NT2/D1 (cell line): ENCODE results near the gene LRRFIP1.

Source experiments
- DNase-seq: peaks from one replicate; pipeline ENCODE4 v3.0.0-alpha.2; 2011; ENCODE audit warnings: low read depth, low spot score
- H3K27me3 ChIP-seq: 2 replicates; pipeline ENCODE4 v1.6.0; 2011; ENCODE audit warnings: mild to moderate bottlenecking; ENCODE audit not compliant: insufficient read length, insufficient read depth
- H3K36me3 ChIP-seq: 2 replicates; pipeline ENCODE4 v1.6.1; 2011; ENCODE audit warnings: mild to moderate bottlenecking, low read length, mixed read lengths; ENCODE audit not compliant: insufficient read depth, insufficient read length
- H3K4me1 ChIP-seq: 2 replicates; pipeline ENCODE4 v1.5.1; 2011; ENCODE audit not compliant: insufficient read depth, insufficient read length
- H3K4me3 ChIP-seq: 2 replicates; pipeline ENCODE4 v1.5.1; 2011; ENCODE audit warnings: low read depth; ENCODE audit not compliant: insufficient read length
- H3K9ac ChIP-seq: 2 replicates; pipeline ENCODE4 v1.6.0; 2011; ENCODE audit warnings: low read depth; ENCODE audit not compliant: insufficient read length
- H3K9me3 ChIP-seq: 2 replicates; pipeline ENCODE4 v1.5.1; 2011; ENCODE audit warnings: mild to moderate bottlenecking, low read length; ENCODE audit not compliant: insufficient read depth
- SUZ12 ChIP-seq: IDR thresholded peaks from 2 replicates; pipeline ENCODE4 v1.6.1; 2011; ENCODE audit not compliant: insufficient read length, insufficient read depth; ENCODE audit errors: extremely low read depth
- YY1 ChIP-seq: IDR thresholded peaks from 2 replicates; pipeline ENCODE4 v1.6.1; 2011; ENCODE audit not compliant: insufficient read length, insufficient read depth
- ZNF274 ChIP-seq: IDR thresholded peaks from 2 replicates; pipeline ENCODE4 v1.6.1; 2011; ENCODE audit warnings: mild to moderate bottlenecking, low read depth, low read length

LRRFIP1 gene

DNA sequence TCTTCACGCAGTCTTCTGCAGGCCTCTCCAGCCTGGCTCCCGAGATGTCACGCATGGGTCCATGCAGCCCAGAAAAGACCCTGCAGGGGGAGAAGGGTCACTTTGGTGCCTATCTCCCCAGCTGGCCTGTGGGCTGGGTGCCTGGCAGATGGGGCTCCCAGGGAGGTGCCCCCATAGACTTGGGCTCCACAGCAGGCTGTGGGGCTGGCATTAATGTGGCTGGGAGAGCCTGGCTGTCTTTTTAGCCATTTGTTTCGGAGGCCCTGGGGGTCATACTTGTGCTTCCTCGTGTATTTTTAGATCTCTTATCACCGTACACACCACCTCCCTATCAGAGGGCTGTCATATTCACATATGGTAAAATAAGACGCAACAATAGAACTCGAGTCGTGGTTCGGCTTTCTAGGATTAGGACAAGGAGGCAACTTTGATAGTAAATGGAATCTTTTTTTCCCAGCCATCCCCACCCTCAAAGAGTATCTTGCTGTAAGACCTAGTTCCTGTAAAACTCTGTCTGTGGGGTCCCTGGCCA, 74.5 kb downstream of the LRRFIP1 start:
- DNase-seq = no peak
- Histone ChIP-seq H3K27me3 (no peaks in the 10 kb centered on the region), H3K36me3 (peaks cover 3% of the 10 kb centered on the region), H3K9me3 (no peaks in the 10 kb centered on the region), H3K4me1 (peaks cover 34% of the 10 kb centered on the region), H3K9ac (peak overlapping the region; percentile 29), H3K4me3 (no peak overlapping the region)
- TF ChIP-seq SUZ12 = no peak
- no peak for TF ChIP-seq ZNF274
- no peak for TF ChIP-seq YY1

DNA sequence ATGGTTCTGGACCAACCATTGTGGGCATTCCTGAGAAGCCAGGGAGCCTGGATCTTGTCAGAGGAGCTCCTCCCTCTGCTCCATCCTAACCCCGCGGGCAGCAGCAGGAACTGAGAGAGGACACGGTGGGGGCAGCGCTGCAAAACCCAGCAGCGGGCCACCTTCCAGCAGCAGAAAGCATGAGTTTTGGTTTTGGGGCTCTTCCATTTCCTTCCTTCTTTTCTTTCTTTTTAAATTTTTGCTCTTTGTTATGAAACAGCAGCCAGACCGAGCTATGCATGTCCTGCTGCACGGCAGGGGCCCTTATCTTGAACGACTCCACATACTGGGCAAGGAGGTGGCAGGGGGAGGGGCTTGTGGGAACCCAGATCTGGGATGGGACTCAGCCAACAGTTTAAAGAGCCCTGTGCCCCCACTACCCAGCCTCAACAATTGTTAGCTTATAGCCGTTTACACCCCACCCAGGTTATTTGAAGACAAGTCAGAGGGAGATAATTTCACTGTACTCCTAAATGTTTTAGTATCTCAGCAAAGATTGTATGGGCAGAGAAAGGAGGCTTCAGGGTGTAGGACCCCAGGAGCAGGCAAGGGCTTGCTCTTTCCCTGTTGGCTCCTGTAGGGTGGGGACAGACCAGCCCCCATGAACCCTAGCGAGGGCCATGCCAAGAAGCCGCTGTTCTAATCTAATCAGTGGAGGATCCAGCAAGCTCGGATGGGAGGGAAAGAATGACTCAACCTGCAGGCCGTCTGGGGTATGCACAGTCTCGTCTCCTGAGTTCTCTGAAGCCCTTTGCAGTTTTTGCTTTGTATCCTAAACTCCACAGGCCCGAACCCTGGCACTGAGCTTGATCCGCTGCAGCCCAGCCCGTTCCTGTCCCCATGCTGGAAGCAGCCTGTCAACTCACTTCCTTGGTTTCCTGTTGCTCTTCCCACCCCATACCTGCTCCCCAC, 75.3 kb downstream of the LRRFIP1 start:
- no peaks in the 10 kb centered on the region for H3K9me3 ChIP-seq
- H3K36me3 ChIP-seq = peaks cover under 1% of the 10 kb centered on the region
- TF ChIP-seq SUZ12 = no peak
- TF ChIP-seq YY1 = no peak
- TF ChIP-seq ZNF274 = no peak
- H3K27me3 ChIP-seq = no peaks in the 10 kb centered on the region
- H3K9ac ChIP-seq = peak overlapping the region; percentile 56
- no peak overlapping the region for H3K4me3 ChIP-seq
- DNase-seq = no peak
- H3K4me1 ChIP-seq = peaks cover 34% of the 10 kb centered on the region

DNA sequence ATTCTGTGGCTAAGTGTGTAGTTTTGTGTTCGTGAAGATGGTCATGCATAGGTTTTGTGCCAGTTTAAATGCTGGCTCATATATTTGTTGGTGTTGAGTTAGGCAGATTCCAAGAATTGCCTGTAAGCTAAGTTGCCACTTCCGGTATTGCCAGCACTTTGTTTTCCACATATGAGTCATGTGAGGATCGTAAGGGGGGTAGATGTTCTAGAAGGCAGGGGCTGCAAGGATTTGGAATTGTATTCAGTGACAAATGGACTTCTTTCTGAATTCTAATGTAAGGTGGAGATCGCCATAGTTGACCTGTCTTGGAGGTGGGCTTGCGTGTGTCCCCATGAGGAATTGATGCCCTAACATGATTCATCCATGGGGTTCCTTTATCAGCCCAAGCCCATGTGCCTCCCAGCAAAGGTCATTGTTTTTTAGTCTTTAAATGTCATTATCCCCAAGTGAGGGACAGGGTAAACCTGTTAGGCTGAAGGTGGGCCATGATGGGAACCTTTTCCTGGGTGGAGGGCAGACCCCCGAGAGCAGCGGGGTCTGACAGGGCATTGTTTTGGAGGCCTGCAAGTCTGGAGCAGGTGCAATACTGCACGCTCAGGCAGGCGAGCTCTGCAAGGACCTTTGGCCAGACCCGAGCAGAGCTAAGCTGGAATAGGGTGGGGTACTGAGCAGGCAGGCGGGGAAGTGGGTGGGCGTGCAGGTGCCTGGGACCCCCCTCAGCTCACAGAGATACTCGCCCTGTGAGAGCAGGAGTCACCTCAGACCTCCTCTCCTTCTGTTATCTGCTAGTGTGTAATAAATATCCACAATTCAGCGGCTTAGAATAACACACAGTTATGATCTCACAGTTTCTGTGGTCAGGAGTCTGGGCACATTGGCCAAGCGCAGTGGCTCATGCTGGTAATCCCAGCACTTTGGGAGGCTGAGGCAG, 77.4 kb downstream of the LRRFIP1 start:
- Histone ChIP-seq H3K36me3 (peaks cover 17% of the 10 kb centered on the region), H3K4me3 (no peak overlapping the region), H3K27me3 (no peaks in the 10 kb centered on the region), H3K9me3 (no peaks in the 10 kb centered on the region), H3K4me1 (peaks cover 31% of the 10 kb centered on the region), H3K9ac (no peak overlapping the region)
- DNase-seq = no peak
- no peak for TF ChIP-seq SUZ12
- TF ChIP-seq YY1 = no peak
- TF ChIP-seq ZNF274 = no peak

GRCh38 chr2:237706257-237706656, 78.9 kb downstream of the LRRFIP1 start:
- Histone ChIP-seq H3K9ac (no peak overlapping the region), H3K4me3 (no peak overlapping the region), H3K36me3 (peaks cover 24% of the 10 kb centered on the region), H3K27me3 (no peaks in the 10 kb centered on the region), H3K9me3 (no peaks in the 10 kb centered on the region), H3K4me1 (peaks cover 20% of the 10 kb centered on the region)
- no peak for DNase-seq
- TF ChIP-seq SUZ12 = no peak

- H3K4me1 ChIP-seq = peaks cover 13% of the 10 kb centered on the region
- H3K9me3 ChIP-seq = no peaks in the 10 kb centered on the region
- H3K4me3 ChIP-seq = no peak overlapping the region
- no peak overlapping the region for H3K9ac ChIP-seq
- TF ChIP-seq ZNF274 = no peak
- TF ChIP-seq SUZ12 = no peak
- TF ChIP-seq YY1 = no peak
- H3K27me3 ChIP-seq = no peaks in the 10 kb centered on the region
- H3K36me3 ChIP-seq = peaks cover 38% of the 10 kb centered on the region
- DNase-seq = no peak
Observed at GRCh38 chr2:237708065-237708398, 80.6 kb downstream of the LRRFIP1 start.

DNA sequence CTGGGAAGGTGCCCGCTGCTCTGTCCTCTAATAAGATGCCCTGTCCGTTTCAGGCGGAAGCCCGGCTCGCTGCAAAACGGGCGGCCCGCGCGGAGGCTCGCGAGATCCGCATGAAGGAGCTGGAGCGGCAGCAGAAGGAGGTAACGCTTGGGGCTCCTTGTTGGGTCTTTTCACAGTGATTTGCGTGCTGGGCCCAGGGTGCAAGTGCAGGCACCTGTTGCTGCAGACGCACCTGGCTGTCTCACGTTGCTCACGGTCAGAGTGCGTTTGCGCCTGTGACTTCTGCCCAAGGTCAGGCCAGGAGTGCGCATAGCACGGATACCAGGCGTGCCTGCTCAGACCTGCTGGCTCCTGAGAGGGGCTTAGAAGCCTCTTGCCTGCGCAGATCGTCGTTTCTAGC, 81.1 kb downstream of the LRRFIP1 start:
- H3K9ac ChIP-seq = no peak overlapping the region
- no peak for DNase-seq
- H3K9me3 ChIP-seq = no peaks in the 10 kb centered on the region
- H3K27me3 ChIP-seq = no peaks in the 10 kb centered on the region
- H3K4me1 ChIP-seq = peaks cover 9% of the 10 kb centered on the region
- H3K36me3 ChIP-seq = peaks cover 38% of the 10 kb centered on the region
- TF ChIP-seq SUZ12 = no peak
- no peak overlapping the region for H3K4me3 ChIP-seq

DNA sequence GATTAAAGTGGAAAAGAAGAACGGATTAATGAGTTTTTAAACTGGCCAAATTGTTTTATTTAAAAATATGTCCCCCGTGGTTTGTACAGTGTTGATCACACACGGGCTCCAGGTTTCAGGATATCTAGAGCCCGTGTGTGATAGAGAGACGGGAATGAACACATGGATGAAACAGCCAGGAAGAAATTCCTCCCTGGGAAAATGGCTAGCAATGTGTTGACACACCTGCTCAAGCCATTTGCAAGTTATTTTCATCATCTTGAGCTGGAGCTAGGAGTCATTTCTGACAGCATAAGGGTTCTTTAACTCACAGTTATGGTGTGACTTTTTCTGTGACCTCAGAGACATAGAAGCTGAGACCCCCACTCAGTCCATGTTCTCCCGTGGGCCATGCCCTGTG, 81.6 kb downstream of the LRRFIP1 start:
- H3K9ac ChIP-seq = no peak overlapping the region
- H3K9me3 ChIP-seq = no peaks in the 10 kb centered on the region
- peaks cover 6% of the 10 kb centered on the region for H3K4me1 ChIP-seq
- H3K27me3 ChIP-seq = no peaks in the 10 kb centered on the region
- no peak for TF ChIP-seq SUZ12
- TF ChIP-seq YY1 = no peak
- no peak for TF ChIP-seq ZNF274
- H3K4me3 ChIP-seq = no peak overlapping the region
- DNase-seq = no peak
- H3K36me3 ChIP-seq = peaks cover 38% of the 10 kb centered on the region
